SK-N-SH (cell line): ENCODE results near the gene MAP1B. TPM values are rescaled to one million over a fixed set of nuclear protein-coding genes. Genes with fewer than 3 reads are reported as not detected.
A peak's percentile ranks its signal among the peaks of the same experiment; 100 is the strongest.

Experiments used
- CTCF ChIA-PET: fragments of 300-600, 350-600 bp; formaldehyde crosslinking; extraction: SDS; loops from one replicate; lab custom pipeline; 2021; lab: Yijun Ruan, JAX
- POLR2A ChIA-PET: fragments of 350-600 bp; sonication (Branson Sonifier 250); formaldehyde crosslinking; extraction: SDS; loops from one replicate; lab custom pipeline; 2020; ENCODE audit warnings: antibody characterized with exemption, inconsistent platforms; lab: Yijun Ruan, JAX
- DNase-seq: peaks from one replicate; pipeline ENCODE4 v3.0.0; 2012
- H2AFZ ChIP-seq: fragments of 200-600 bp; sonication (generic); 2 replicates; pipeline ENCODE4 v1.8.1; 2016; ENCODE audit warnings: antibody characterized with exemption, mild to moderate bottlenecking, low read depth
- H3F3A ChIP-seq: fragments of 200-600 bp; sonication (generic); replicated peaks from 2 replicates; pipeline ENCODE3; 2016; ENCODE audit warnings: antibody characterized with exemption, mild to moderate bottlenecking; ENCODE audit not compliant: insufficient read depth
- H3K27ac ChIP-seq, 2 experiments: fragments of 200-500 bp in 1 of 2; fragments of 200-600 bp in 1 of 2; sonication (Bioruptor generic) in 1 of 2; sonication (generic), shearing (Covaris generic) in 1 of 2; 2 replicates each; pipeline versions ENCODE4 v1.5.1 to v1.6.1; 2014 to 2016; ENCODE audit warnings: low read depth in 2 of 2, inconsistent platforms in 1 of 2, low read length in 1 of 2, mild to moderate bottlenecking in 1 of 2, mixed read lengths in 1 of 2
- H3K27me3 ChIP-seq: fragments of 200-600 bp; sonication (generic), shearing (Covaris generic); 2 replicates; pipeline ENCODE4 v1.6.1; 2016; ENCODE audit warnings: mixed run types; ENCODE audit not compliant: insufficient read depth
- H3K36me3 ChIP-seq, 2 experiments: fragments of 200-500 bp in 1 of 2; fragments of 200-600 bp in 1 of 2; sonication (Bioruptor generic) in 1 of 2; sonication (generic) in 1 of 2; replicated peaks in 1 of 2; 2 replicates each; pipeline versions ENCODE3 to v1.5.1; 2014 to 2016; ENCODE audit warnings: low read length in 1 of 2, mild to moderate bottlenecking in 1 of 2; ENCODE audit not compliant: insufficient read depth in 2 of 2, control insufficient read depth in 1 of 2
- H3K4me1 ChIP-seq, 2 experiments: fragments of 200-500 bp in 1 of 2; fragments of 200-600 bp in 1 of 2; sonication (Bioruptor generic) in 1 of 2; sonication (generic), shearing (Covaris generic) in 1 of 2; 2 replicates each; pipeline versions ENCODE4 v1.5.1 to v1.6.1; 2014 to 2016; ENCODE audit warnings: low read depth in 1 of 2, low read length in 1 of 2, mixed run types in 1 of 2; ENCODE audit not compliant: insufficient read depth in 2 of 2, control insufficient read depth in 1 of 2
- H3K4me2 ChIP-seq: fragments of 200-600 bp; sonication (generic), shearing (Covaris generic); 2 replicates; pipeline ENCODE4 v1.6.1; 2017; ENCODE audit warnings: mixed run types
- H3K4me3 ChIP-seq, 2 experiments: fragments of 200-500 bp in 1 of 2; fragments of 200-600 bp in 1 of 2; sonication (Bioruptor generic) in 1 of 2; sonication (generic), shearing (Covaris generic) in 1 of 2; 2 replicates each; pipeline versions ENCODE4 v1.5.1 to v1.8.1; 2014 to 2016; ENCODE audit warnings: low read depth in 2 of 2, inconsistent platforms in 1 of 2, low read length in 1 of 2, mild to moderate bottlenecking in 1 of 2, mixed read lengths in 1 of 2, moderate library complexity in 1 of 2
- H3K79me2 ChIP-seq: fragments of 200-600 bp; sonication (generic); 2 replicates; pipeline ENCODE4 v1.8.1; 2017; ENCODE audit warnings: mild to moderate bottlenecking; ENCODE audit not compliant: insufficient read depth
- H3K9ac ChIP-seq: fragments of 200-600 bp; sonication (generic); 2 replicates; pipeline ENCODE4 v1.6.1; 2017; ENCODE audit warnings: mixed run types
- H3K9me2 ChIP-seq: fragments of 200-600 bp; sonication (generic); 2 replicates; pipeline ENCODE4 v1.6.1; 2017; ENCODE audit warnings: mixed run types
- H3K9me3 ChIP-seq: fragments of 200-600 bp; sonication (generic); 2 replicates; pipeline ENCODE4 v1.6.1; 2017; ENCODE audit warnings: mixed run types, mild to moderate bottlenecking, moderate library complexity
- H4K20me1 ChIP-seq: fragments of 200-600 bp; sonication (generic); 2 replicates; pipeline ENCODE4 v1.6.1; 2017; ENCODE audit warnings: mild to moderate bottlenecking, mixed run types; ENCODE audit not compliant: insufficient read depth
- CHD2 ChIP-seq: fragments of 150-350 bp; IDR thresholded peaks from 2 replicates; pipeline ENCODE4 v1.6.1; 2018; ENCODE audit warnings: low read length; ENCODE audit not compliant: partially characterized antibody
- EP300 ChIP-seq, 2 experiments: IDR thresholded peaks; 2 replicates each; pipeline versions ENCODE4 v1.4.0 to v1.6.1; 2012; ENCODE audit warnings: borderline replicate concordance in 1 of 2, low read depth in 1 of 2, low read length in 1 of 2
- EZH2phosphoT487 ChIP-seq: fragments of 200-600 bp; sonication (generic); IDR thresholded peaks from 2 replicates; pipeline ENCODE4 v1.6.1; 2017; ENCODE audit warnings: low read depth, mixed run types, mild to moderate bottlenecking, antibody characterized with exemption, moderate library complexity, borderline replicate concordance
- FOSL2 ChIP-seq: IDR thresholded peaks from 2 replicates; pipeline ENCODE4 v1.4.0; 2012; ENCODE audit warnings: low read depth, mild to moderate bottlenecking, moderate library complexity, borderline replicate concordance
- FOXJ3 ChIP-seq: sonication (generic); formaldehyde crosslinking; IDR thresholded peaks from 2 replicates; pipeline ENCODE4 v1.5.1; 2020; ENCODE audit warnings: mild to moderate bottlenecking, missing genetic modification reagents
- GABPA ChIP-seq: IDR thresholded peaks from 2 replicates; pipeline ENCODE4 v1.4.0; 2012; ENCODE audit warnings: low read depth, mild to moderate bottlenecking
- GATA2 ChIP-seq: sonication (generic); formaldehyde crosslinking; IDR thresholded peaks from 2 replicates; pipeline ENCODE4 v1.5.0; 2020; ENCODE audit warnings: mild to moderate bottlenecking, missing genetic modification reagents
- IRF3 ChIP-seq: fragments of 150-350 bp; IDR thresholded peaks from 2 replicates; pipeline ENCODE4 v1.6.1; 2016; ENCODE audit warnings: mild to moderate bottlenecking, low read depth, low read length
- JUND ChIP-seq: IDR thresholded peaks from 2 replicates; pipeline ENCODE4 v1.4.0; 2012
- MEF2A ChIP-seq: IDR thresholded peaks from 2 replicates; pipeline ENCODE4 v1.4.0; 2012; ENCODE audit warnings: low read depth, borderline replicate concordance
- MXI1 ChIP-seq: IDR thresholded peaks from 2 replicates; pipeline ENCODE4 v1.6.1; 2012; ENCODE audit warnings: mild to moderate bottlenecking, low read depth, low read length, improper control_type of control experiment
- NRF1 ChIP-seq: IDR thresholded peaks from 2 replicates; pipeline ENCODE4 v1.6.1; 2012; ENCODE audit warnings: low read depth, mild to moderate bottlenecking, low read length
- RAD21 ChIP-seq: IDR thresholded peaks from 2 replicates; pipeline ENCODE4 v1.6.1; 2012; ENCODE audit warnings: mild to moderate bottlenecking, low read length
- RCOR1 ChIP-seq: fragments of 150-350 bp; IDR thresholded peaks from 2 replicates; pipeline ENCODE4 v1.6.1; 2017; ENCODE audit warnings: antibody characterized with exemption, low read length
- REST ChIP-seq: IDR thresholded peaks from 2 replicates; pipeline ENCODE4 v1.6.1; 2012; ENCODE audit warnings: mild to moderate bottlenecking, low read depth, low read length, moderate library complexity
- RFX5 ChIP-seq: IDR thresholded peaks from 2 replicates; pipeline ENCODE4 v1.6.1; 2012; ENCODE audit warnings: mild to moderate bottlenecking, improper control_type of control experiment, low read length
- SMC3 ChIP-seq: IDR thresholded peaks from 2 replicates; pipeline ENCODE4 v1.6.1; 2012; ENCODE audit warnings: low read depth, low read length, improper control_type of control experiment
- TAF1 ChIP-seq: IDR thresholded peaks from 2 replicates; pipeline ENCODE4 v1.6.1; 2012; ENCODE audit warnings: low read depth, mild to moderate bottlenecking, low read length, moderate library complexity, borderline replicate concordance
- TCF12 ChIP-seq: IDR thresholded peaks from 2 replicates; pipeline ENCODE4 v1.4.0; 2012
- YY1 ChIP-seq: IDR thresholded peaks from 2 replicates; pipeline ENCODE4 v1.4.0; 2012; ENCODE audit warnings: low read depth, mild to moderate bottlenecking
- WGBS: methylation state at CpG from one replicate; pipeline ENCODE4 v1.1.6; 2017; ENCODE audit warnings: low lambda C conversion rate; 5-methylcytosine and 5-hydroxymethylcytosine counted together
- polyA plus RNA-seq, 3 experiments: library from polyadenylated mRNA; depleted of rRNA; stranded (reverse); fragments of >200 nt; gene quantifications; 2 replicates each; pipeline ENCODE4 v1.2.3, GENCODE V29; 2012
- TF ChIP-seq, protein P1 (sequence below): fragments of 150-350 bp; IDR thresholded peaks from 2 replicates; pipeline ENCODE4 v1.6.1; 2017; ENCODE audit warnings: antibody characterized with exemption, low read length, low read depth, borderline replicate concordance
- TF ChIP-seq, protein P2 (sequence below): fragments of 200-600 bp; sonication (generic); IDR thresholded peaks from 2 replicates; pipeline ENCODE4 v1.6.1; 2017; ENCODE audit warnings: antibody characterized with exemption, mild to moderate bottlenecking, moderate library complexity
- TF ChIP-seq, protein P3 (sequence below): IDR thresholded peaks from 2 replicates; pipeline ENCODE4 v1.4.0; 2012; ENCODE audit warnings: low read depth, borderline replicate concordance
- TF ChIP-seq, protein P4 (sequence below): IDR thresholded peaks from 2 replicates; pipeline ENCODE4 v1.4.0; 2012; ENCODE audit warnings: low read depth, borderline replicate concordance

MAP1B gene
- polyA plus RNA-seq, 1 of the 3 experiments (the other 2 are of a cell fraction): 47.5 TPM

DNA sequence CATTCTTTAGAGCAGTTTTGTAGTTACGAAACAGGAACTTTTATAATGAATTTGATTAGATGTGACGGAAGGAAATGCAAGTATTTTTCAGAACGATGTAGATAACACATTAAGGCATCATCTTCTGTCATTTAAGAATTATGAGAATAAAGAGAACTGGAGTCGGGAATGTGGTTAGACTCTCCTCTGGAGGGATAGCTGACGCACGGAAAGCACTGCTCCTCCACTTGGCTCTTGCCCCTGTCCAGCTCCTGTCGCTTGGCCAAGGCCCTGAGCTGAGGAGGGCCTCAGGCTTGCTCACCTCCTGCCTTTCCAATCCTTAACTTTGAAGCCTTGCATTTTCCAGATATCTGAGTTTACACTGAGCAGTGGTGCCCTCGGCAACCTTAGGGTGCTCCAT is 60.5 kb downstream of the MAP1B start:
- H3K36me3 ChIP-seq: peaks cover 42 to 72% of the 10 kb centered on the region in 2 experiments
- ChIA-PET POLR2A (no interaction called here), CTCF (interaction anchor here (0.7 to 3.0 kb wide), 4 partner anchors 11 to 141 kb away, joined by 3 to 9 read pairs (median 4); no protein-coding TSS in a partner anchor)
- H3K4me1 ChIP-seq: peaks cover 45 to 64% of the 10 kb centered on the region in 2 experiments
- peaks cover 98% of the 10 kb centered on the region for H4K20me1 ChIP-seq
- no peak for DNase-seq
- peak overlapping the region; percentile 83 to 100 for H3K27ac ChIP-seq
- peak overlapping the region; percentile 39; the same call in 1 of the 2 replicates for H3K4me2 ChIP-seq
- peaks cover 64% of the 10 kb centered on the region for H3F3A ChIP-seq
- peaks cover 100% of the 10 kb centered on the region for H3K79me2 ChIP-seq
- 29% methylated on average over 8 of the region's 8 CpGs for WGBS
- H3K9me3 ChIP-seq: no peaks in the 10 kb centered on the region
- no peaks in the 10 kb centered on the region for H3K27me3 ChIP-seq
- H3K4me3 ChIP-seq: no peak overlapping the region; a peak in 1 of 4 replicates
- no peak overlapping the region for H2AFZ ChIP-seq
- no peaks in the 10 kb centered on the region for H3K9me2 ChIP-seq
- peak overlapping the region; percentile 30; the same call in 1 of the 2 replicates for H3K9ac ChIP-seq
- TF ChIP-seq NRF1 (no peak), MEF2A (no peak), JUND (peak; percentile 42; the same call in 1 of the 2 replicates), IRF3 (no peak), SMC3 (no peak), GABPA (no peak), EP300 (IDR thresholded peaks at IDR 0.05; ENCODE audit: borderline replicate concordance in 1 of 2, low read depth in 1 of 2, low read length in 1 of 2) (peak in 1 of 2 experiments; percentile 67; a peak in 1 of 4 replicates), GATA2 (CRISPR knock-in tag) (no peak), MXI1 (no peak), RAD21 (no peak), RCOR1 (no peak), EZH2phosphoT487 (no peak), REST (peak; percentile 90), TAF1 (no peak), YY1 (no peak), RFX5 (no peak), FOXJ3 (CRISPR knock-in tag) (no peak), FOSL2 (no peak), CHD2 (no peak), TCF12 (peak; percentile 65)
- TF ChIP-seq, protein P1, sequence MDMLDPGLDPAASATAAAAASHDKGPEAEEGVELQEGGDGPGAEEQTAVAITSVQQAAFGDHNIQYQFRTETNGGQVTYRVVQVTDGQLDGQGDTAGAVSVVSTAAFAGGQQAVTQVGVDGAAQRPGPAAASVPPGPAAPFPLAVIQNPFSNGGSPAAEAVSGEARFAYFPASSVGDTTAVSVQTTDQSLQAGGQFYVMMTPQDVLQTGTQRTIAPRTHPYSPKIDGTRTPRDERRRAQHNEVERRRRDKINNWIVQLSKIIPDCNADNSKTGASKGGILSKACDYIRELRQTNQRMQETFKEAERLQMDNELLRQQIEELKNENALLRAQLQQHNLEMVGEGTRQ: no peak
- TF ChIP-seq, protein P2, sequence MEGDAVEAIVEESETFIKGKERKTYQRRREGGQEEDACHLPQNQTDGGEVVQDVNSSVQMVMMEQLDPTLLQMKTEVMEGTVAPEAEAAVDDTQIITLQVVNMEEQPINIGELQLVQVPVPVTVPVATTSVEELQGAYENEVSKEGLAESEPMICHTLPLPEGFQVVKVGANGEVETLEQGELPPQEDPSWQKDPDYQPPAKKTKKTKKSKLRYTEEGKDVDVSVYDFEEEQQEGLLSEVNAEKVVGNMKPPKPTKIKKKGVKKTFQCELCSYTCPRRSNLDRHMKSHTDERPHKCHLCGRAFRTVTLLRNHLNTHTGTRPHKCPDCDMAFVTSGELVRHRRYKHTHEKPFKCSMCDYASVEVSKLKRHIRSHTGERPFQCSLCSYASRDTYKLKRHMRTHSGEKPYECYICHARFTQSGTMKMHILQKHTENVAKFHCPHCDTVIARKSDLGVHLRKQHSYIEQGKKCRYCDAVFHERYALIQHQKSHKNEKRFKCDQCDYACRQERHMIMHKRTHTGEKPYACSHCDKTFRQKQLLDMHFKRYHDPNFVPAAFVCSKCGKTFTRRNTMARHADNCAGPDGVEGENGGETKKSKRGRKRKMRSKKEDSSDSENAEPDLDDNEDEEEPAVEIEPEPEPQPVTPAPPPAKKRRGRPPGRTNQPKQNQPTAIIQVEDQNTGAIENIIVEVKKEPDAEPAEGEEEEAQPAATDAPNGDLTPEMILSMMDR: no peak
- TF ChIP-seq, protein P3, sequence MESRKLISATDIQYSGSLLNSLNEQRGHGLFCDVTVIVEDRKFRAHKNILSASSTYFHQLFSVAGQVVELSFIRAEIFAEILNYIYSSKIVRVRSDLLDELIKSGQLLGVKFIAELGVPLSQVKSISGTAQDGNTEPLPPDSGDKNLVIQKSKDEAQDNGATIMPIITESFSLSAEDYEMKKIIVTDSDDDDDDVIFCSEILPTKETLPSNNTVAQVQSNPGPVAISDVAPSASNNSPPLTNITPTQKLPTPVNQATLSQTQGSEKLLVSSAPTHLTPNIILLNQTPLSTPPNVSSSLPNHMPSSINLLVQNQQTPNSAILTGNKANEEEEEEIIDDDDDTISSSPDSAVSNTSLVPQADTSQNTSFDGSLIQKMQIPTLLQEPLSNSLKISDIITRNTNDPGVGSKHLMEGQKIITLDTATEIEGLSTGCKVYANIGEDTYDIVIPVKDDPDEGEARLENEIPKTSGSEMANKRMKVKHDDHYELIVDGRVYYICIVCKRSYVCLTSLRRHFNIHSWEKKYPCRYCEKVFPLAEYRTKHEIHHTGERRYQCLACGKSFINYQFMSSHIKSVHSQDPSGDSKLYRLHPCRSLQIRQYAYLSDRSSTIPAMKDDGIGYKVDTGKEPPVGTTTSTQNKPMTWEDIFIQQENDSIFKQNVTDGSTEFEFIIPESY: no peak
- TF ChIP-seq, protein P4, sequence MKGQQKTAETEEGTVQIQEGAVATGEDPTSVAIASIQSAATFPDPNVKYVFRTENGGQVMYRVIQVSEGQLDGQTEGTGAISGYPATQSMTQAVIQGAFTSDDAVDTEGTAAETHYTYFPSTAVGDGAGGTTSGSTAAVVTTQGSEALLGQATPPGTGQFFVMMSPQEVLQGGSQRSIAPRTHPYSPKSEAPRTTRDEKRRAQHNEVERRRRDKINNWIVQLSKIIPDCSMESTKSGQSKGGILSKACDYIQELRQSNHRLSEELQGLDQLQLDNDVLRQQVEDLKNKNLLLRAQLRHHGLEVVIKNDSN: no peak
